Subcutaneous adipose tissue (tissue), 4 donors: Measurements from ENCODE around the gene PCDH19. TPM values are rescaled to one million over a fixed set of nuclear protein-coding genes. Genes with fewer than 3 reads are reported as not detected.

Experiments used
- CTCF ChIP-seq: fragments of 450-650 bp; IDR thresholded peaks from one replicate; pipeline ENCODE4 v1.5.1; 2016; ENCODE audit warnings: low read depth, mild to moderate bottlenecking, control low read depth, antibody characterized with exemption, moderate library complexity
- total RNA-seq, 4 donors: library from RNA; depleted of rRNA; stranded (reverse); fragments of >200 nt; gene quantifications; one replicate each; pipeline ENCODE4 v1.1.0, GENCODE V29; 2016

The PCDH19 gene
- total RNA-seq, 4 donors from 2014 or later: 1.4 to 4.3 (median 3.6) TPM

GRCh38 chrX:100381619-100382018, 28.5 kb downstream of the PCDH19 start:
- no peak for TF ChIP-seq CTCF

GRCh38 chrX:100379388-100379986, 30.6 kb downstream of the PCDH19 start:
- TF ChIP-seq CTCF: no peak

GRCh38 chrX:100377826-100378225, 32.2 kb downstream of the PCDH19 start:
- no peak for TF ChIP-seq CTCF

GRCh38 chrX:100376576-100376975, 33.5 kb downstream of the PCDH19 start:
- no peak for TF ChIP-seq CTCF

- TF ChIP-seq CTCF: no peak
These were observed 36.4 kb downstream of the PCDH19 start for GRCh38 chrX:100373673-100374072.

- no peak for TF ChIP-seq CTCF
These were observed 41.9 kb downstream of the PCDH19 start for GRCh38 chrX:100368167-100368566.

GRCh38 chrX:100363896-100364295, 46.2 kb downstream of the PCDH19 start:
- TF ChIP-seq CTCF: no peak
